Neural progenitor cell (in vitro differentiated cells): ENCODE measurements around the gene POLR3F. TPM values are rescaled to one million over a fixed set of nuclear protein-coding genes. Genes with fewer than 3 reads are reported as not detected.

Source experiments
- DNase-seq: peaks from one replicate; pipeline ENCODE4 v3.0.0-alpha.2; 2016; ENCODE audit warnings: low spot score
- H2AFZ ChIP-seq: fragments of 200-600 bp; sonication (generic); replicated peaks from 2 replicates; pipeline ENCODE4 v1.6.1; 2016; ENCODE audit warnings: antibody characterized with exemption
- H3F3A ChIP-seq: fragments of 200-600 bp; sonication (generic); 2 replicates; pipeline ENCODE4 v1.6.1; 2016; ENCODE audit warnings: antibody characterized with exemption, low read depth
- H3K27ac ChIP-seq: fragments of 200-600 bp; sonication (generic); 2 replicates; pipeline ENCODE4 v1.5.1; 2016; ENCODE audit warnings: mild to moderate bottlenecking
- H3K27me3 ChIP-seq: fragments of 200-600 bp; sonication (generic); 2 replicates; pipeline ENCODE4 v1.6.1; 2016; ENCODE audit warnings: mild to moderate bottlenecking, moderate library complexity
- H3K36me3 ChIP-seq: fragments of 200-600 bp; sonication (generic); 2 replicates; pipeline ENCODE4 v1.5.1; 2016
- H3K4me1 ChIP-seq: fragments of 200-600 bp; sonication (generic); 2 replicates; pipeline ENCODE4 v1.6.1; 2016; ENCODE audit warnings: mixed run types
- H3K4me2 ChIP-seq: fragments of 200-600 bp; sonication (generic); 2 replicates; pipeline ENCODE4 v1.6.1; 2016
- H3K4me3 ChIP-seq: fragments of 200-600 bp; sonication (generic); 2 replicates; pipeline ENCODE4 v1.5.1; 2016
- H3K79me2 ChIP-seq: fragments of 200-600 bp; sonication (generic); 2 replicates; pipeline ENCODE4 v1.6.1; 2016; ENCODE audit warnings: low read depth
- H3K9ac ChIP-seq: fragments of 200-600 bp; sonication (generic); 2 replicates; pipeline ENCODE4 v1.6.1; 2016
- H3K9me3 ChIP-seq: fragments of 200-600 bp; sonication (generic); 2 replicates; pipeline ENCODE4 v1.5.1; 2016; ENCODE audit warnings: low read depth
- H4K20me1 ChIP-seq: fragments of 200-600 bp; sonication (generic); 2 replicates; pipeline ENCODE4 v1.6.1; 2016; ENCODE audit warnings: low read depth
- H3K27ac Mint-ChIP-seq: 3 replicates; pipeline ENCODE4 v1.8.0; 2021; ENCODE audit warnings: mixed read lengths
- H3K27me3 Mint-ChIP-seq: 2 replicates; pipeline ENCODE4 v1.8.0; 2022; ENCODE audit warnings: low read depth, mild to moderate bottlenecking, inconsistent platforms, moderate library complexity, mixed read lengths; ENCODE audit not compliant: insufficient read depth
- H3K36me3 Mint-ChIP-seq: 3 replicates; pipeline ENCODE4 v1.8.0; 2021; ENCODE audit warnings: mixed read lengths
- H3K4me1 Mint-ChIP-seq: 3 replicates; pipeline ENCODE4 v1.8.0; 2021; ENCODE audit warnings: mixed read lengths
- H3K4me3 Mint-ChIP-seq: 3 replicates; pipeline ENCODE4 v1.8.0; 2021; ENCODE audit warnings: mild to moderate bottlenecking, moderate library complexity, mixed read lengths
- H3K9me3 Mint-ChIP-seq: 3 replicates; pipeline ENCODE4 v1.8.0; 2020; ENCODE audit warnings: mixed read lengths
- EZH2 ChIP-seq: fragments of 200-600 bp; sonication (generic); IDR thresholded peaks from 2 replicates; pipeline ENCODE4 v1.6.1; 2017; ENCODE audit warnings: antibody characterized with exemption, mild to moderate bottlenecking, moderate library complexity
- EZH2phosphoT487 ChIP-seq: fragments of 200-600 bp; sonication (generic); IDR thresholded peaks from 2 replicates; pipeline ENCODE4 v1.6.1; 2017; ENCODE audit warnings: antibody characterized with exemption
- total RNA-seq: library from RNA; depleted of rRNA; stranded (reverse); fragments of >200 nt; gene quantifications from 2 replicates; pipeline ENCODE4 v1.2.3, GENCODE V29; 2015; ENCODE audit warnings: low replicate concordance
- TF ChIP-seq, protein P1 (sequence below): fragments of 200-600 bp; sonication (generic); IDR thresholded peaks from 2 replicates; pipeline ENCODE4 v1.5.1; 2017; ENCODE audit warnings: antibody characterized with exemption, mild to moderate bottlenecking

POLR3F gene, protein sequence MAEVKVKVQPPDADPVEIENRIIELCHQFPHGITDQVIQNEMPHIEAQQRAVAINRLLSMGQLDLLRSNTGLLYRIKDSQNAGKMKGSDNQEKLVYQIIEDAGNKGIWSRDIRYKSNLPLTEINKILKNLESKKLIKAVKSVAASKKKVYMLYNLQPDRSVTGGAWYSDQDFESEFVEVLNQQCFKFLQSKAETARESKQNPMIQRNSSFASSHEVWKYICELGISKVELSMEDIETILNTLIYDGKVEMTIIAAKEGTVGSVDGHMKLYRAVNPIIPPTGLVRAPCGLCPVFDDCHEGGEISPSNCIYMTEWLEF
- 20.9 and 28.5 TPM in 2 replicates for total RNA-seq

DNA sequence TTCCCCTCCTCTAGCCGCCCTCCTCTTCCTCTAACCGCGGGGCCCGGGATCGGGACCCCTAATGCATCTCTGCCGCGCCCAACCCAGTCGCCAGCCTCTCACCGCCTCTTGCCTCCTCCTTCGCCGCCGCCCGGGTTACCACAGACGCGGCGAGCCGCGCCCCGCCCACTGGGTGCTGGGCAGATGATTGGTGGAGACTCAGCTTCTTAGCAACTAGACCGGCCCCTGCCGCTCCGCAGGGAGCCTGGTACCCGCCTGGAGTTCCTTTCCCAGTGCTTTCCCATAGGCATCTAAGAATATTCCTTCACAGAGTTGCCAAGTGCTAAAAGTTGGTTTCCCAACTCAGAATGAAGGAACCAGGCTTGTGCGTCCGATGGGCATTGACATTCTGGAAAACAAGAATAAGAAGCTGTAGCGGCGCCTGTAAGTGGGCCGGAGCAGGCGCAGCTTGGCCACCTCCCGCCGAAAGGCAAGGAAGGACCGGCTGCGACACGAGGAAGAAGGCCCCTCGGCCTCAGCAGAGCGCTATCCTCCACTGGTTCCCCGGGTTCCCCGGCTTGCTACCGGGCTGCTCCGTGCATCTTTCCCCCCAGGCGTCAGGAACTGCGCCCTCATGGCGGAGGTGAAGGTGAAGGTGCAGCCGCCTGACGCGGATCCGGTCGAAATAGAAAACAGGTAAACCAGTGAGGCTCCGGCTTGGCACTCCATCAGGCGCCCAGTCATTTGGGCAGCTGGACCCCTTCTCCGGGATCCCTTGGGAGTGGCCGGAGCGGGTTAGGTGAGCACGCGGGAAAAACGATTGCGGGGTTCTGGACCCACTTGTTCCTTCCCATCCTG, at the start of gene POLR3F, which contains the start of gene DZANK1:
Gene POLR3F, plus strand, starts transcription at position 497 of the 837 bp plus-strand sequence. Its CDS starts 117 bp downstream, at position 614.
Gene DZANK1, minus strand, starts transcription at position 137 of the 837 bp plus-strand sequence. CDS start 1,672 bp downstream, outside the sequence.
- Histone ChIP-seq H3K36me3 (no peaks in the 10 kb centered on the region), H3K79me2 (peaks cover 45% of the 10 kb centered on the region), H3K9me3 (no peaks in the 10 kb centered on the region), H3K27me3 (no peaks in the 10 kb centered on the region), H3K9ac (peak within 1 kb of the TSS; percentile 96), H2AFZ (peak within 1 kb of the TSS; percentile 97), H3K4me1 (peaks cover 13% of the 10 kb centered on the region), H3K27ac (peak within 1 kb of the TSS; percentile 100), H3F3A (peaks cover 14% of the 10 kb centered on the region), H3K4me2 (peak within 1 kb of the TSS; percentile 81), H4K20me1 (no peaks in the 10 kb centered on the region), H3K4me3 (peak within 1 kb of the TSS; percentile 83)
- no peaks in the 10 kb centered on the region for H3K27me3 Mint-ChIP-seq
- H3K9me3 Mint-ChIP-seq, result no peaks in the 10 kb centered on the region
- no peaks in the 10 kb centered on the region for H3K36me3 Mint-ChIP-seq
- TF ChIP-seq EZH2phosphoT487, result no peak
- TF ChIP-seq EZH2, result no peak
- TF ChIP-seq, protein P1, sequence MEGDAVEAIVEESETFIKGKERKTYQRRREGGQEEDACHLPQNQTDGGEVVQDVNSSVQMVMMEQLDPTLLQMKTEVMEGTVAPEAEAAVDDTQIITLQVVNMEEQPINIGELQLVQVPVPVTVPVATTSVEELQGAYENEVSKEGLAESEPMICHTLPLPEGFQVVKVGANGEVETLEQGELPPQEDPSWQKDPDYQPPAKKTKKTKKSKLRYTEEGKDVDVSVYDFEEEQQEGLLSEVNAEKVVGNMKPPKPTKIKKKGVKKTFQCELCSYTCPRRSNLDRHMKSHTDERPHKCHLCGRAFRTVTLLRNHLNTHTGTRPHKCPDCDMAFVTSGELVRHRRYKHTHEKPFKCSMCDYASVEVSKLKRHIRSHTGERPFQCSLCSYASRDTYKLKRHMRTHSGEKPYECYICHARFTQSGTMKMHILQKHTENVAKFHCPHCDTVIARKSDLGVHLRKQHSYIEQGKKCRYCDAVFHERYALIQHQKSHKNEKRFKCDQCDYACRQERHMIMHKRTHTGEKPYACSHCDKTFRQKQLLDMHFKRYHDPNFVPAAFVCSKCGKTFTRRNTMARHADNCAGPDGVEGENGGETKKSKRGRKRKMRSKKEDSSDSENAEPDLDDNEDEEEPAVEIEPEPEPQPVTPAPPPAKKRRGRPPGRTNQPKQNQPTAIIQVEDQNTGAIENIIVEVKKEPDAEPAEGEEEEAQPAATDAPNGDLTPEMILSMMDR, result no peak
- H3K27ac Mint-ChIP-seq, result peak within 1 kb of the TSS; percentile 100
- H3K4me1 Mint-ChIP-seq, result peaks cover 23% of the 10 kb centered on the region
- peak within 1 kb of the TSS; percentile 99 for H3K4me3 Mint-ChIP-seq
- DNase-seq, result peak; percentile 99

DNA sequence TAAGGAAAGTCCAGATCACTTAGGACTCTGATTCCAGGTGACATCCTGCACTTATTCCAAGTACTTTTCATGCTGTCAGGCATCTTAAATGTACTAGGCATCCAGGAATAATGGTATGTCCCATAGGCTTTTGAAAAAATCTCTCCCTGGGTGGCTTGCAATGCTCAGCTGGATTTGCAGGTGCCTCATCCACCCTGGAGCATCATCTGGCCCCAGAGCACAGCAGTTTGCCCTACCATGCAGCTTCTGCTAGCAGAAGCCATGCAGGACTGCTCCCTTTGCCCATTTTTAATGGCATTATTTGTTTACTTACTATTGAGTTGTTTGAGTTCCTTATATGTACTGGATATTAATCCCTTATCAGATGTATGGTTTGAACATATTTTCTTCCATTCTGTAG, 45.6 kb upstream of the POLR3F start:
- no peak overlapping the region for H3K4me3 Mint-ChIP-seq
- no peak overlapping the region for H3K27ac Mint-ChIP-seq
- Histone ChIP-seq H3K4me1 (peaks cover 8% of the 10 kb centered on the region), H3K36me3 (no peaks in the 10 kb centered on the region), H2AFZ (no peak overlapping the region), H4K20me1 (no peaks in the 10 kb centered on the region), H3K27ac (no peak overlapping the region), H3F3A (no peaks in the 10 kb centered on the region), H3K79me2 (no peaks in the 10 kb centered on the region), H3K9ac (no peak overlapping the region), H3K27me3 (no peaks in the 10 kb centered on the region), H3K9me3 (no peaks in the 10 kb centered on the region), H3K4me3 (no peak overlapping the region), H3K4me2 (no peak overlapping the region)
- H3K36me3 Mint-ChIP-seq, result peaks cover 5% of the 10 kb centered on the region
- H3K9me3 Mint-ChIP-seq, result no peaks in the 10 kb centered on the region
- no peak for DNase-seq
- no peak for TF ChIP-seq EZH2
- TF ChIP-seq, protein P1, result no peak
- no peak for TF ChIP-seq EZH2phosphoT487
- H3K27me3 Mint-ChIP-seq, result peaks cover 3% of the 10 kb centered on the region
- no peaks in the 10 kb centered on the region for H3K4me1 Mint-ChIP-seq

DNA sequence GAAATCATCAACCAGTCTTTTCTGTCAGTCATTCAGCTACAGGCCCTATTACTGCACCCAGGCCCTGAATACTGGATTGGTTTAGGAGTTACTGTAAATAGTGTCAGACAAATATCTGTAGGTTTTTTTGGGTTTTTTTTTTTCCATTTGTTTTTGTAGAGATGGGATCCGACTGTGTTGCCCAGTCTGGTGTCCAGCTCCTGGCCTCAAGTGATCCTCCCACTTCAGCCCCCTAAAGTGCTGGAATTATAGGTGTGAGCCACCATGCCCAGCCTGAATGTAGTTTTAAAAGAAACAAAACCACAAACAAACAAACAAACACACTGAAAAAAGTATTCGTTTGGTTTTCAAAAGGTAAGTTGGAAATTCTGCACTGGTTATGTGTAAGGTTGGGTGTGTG, 40.0 kb upstream of the POLR3F start:
- Histone ChIP-seq H3F3A (no peaks in the 10 kb centered on the region), H3K4me2 (no peak overlapping the region), H3K4me3 (no peak overlapping the region), H4K20me1 (no peaks in the 10 kb centered on the region), H3K9me3 (no peaks in the 10 kb centered on the region), H3K27ac (no peak overlapping the region), H3K27me3 (no peaks in the 10 kb centered on the region), H3K9ac (no peak overlapping the region), H2AFZ (no peak overlapping the region), H3K79me2 (no peaks in the 10 kb centered on the region), H3K4me1 (no peaks in the 10 kb centered on the region), H3K36me3 (no peaks in the 10 kb centered on the region)
- no peak for DNase-seq
- H3K9me3 Mint-ChIP-seq, result no peaks in the 10 kb centered on the region
- TF ChIP-seq EZH2 (no peak), EZH2phosphoT487 (no peak)
- TF ChIP-seq, protein P1, result no peak
- H3K4me3 Mint-ChIP-seq, result no peak overlapping the region
- peaks cover 4% of the 10 kb centered on the region for H3K36me3 Mint-ChIP-seq
- peaks cover 6% of the 10 kb centered on the region for H3K4me1 Mint-ChIP-seq
- H3K27ac Mint-ChIP-seq, result no peak overlapping the region
- H3K27me3 Mint-ChIP-seq, result peaks cover 3% of the 10 kb centered on the region
